Measurements from ENCODE around the gene IFITM2.
"Not testable (repeated sequence)": the region's sequence is repeated elsewhere in the genome, so short reads cannot be mapped to it uniquely, and the experiment has no call there.

Gene IFITM2

DNA sequence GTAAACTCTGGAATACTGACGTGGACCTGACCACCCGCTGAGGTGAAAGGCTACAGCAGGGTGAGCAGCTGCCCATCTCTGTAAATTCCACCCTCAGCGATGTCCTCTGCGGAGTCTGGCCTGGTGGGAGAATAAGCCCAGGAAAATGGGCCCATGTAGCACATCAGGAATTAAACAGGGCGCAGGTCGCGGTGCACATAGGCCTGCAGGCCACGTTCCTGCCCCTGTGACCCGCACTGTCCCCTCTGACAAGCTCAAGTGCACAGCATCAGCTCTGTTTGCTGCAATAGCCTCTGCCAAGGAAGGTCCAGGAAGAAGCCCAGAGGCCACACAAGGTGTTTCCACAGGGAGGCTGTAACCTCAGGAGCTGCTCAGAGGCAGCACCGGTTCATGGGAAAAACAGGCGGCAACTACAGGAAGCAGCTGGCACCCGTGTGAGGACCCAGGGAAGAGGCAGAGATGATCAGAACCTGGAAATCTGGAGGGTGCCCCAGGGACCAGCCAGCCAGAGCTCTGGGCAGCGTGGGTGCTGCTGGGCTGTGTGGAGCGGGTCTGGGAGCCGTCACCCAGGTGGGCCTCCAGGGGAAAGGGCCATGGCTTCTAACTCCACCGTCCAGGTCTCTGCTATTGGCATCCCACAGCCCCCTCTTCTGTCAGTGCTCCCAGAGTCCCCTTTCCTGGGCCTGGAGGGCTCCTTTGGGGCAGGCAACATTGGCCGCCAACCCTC lies 808 bp upstream of the IFITM2 start:
- Histone ChIP-seq H3K27me3 (ENCODE audit: insufficient read depth, low read length, poor library complexity, severe bottlenecking) (no peaks in the 10 kb centered on the region), H2AFZ (ENCODE audit: low read length) (no peak overlapping the region), H3K4me3 (ENCODE audit: low read length, poor library complexity, severe bottlenecking) (peak overlapping the region; percentile 98), H4K20me1 (ENCODE audit: insufficient read depth, low read length, poor library complexity, severe bottlenecking) (peaks cover 4% of the 10 kb centered on the region), H3K9me3 (ENCODE audit: insufficient read depth, low read depth, low read length) (no peaks in the 10 kb centered on the region), H3K4me2 (ENCODE audit: low read depth, low read length, poor library complexity, severe bottlenecking) (peak overlapping the region; percentile 89), H3K4me1 (ENCODE audit: insufficient read depth, low read length, poor library complexity, severe bottlenecking) (peaks cover 32% of the 10 kb centered on the region), H3K9me2 (replicated peaks; ENCODE audit: low read depth, low read length) (no peaks in the 10 kb centered on the region), H3F3A (ENCODE audit: low read depth) (peaks cover 4% of the 10 kb centered on the region; the same call in 1 of the 2 replicates), H3K79me2 (ENCODE audit: insufficient read depth, low read length) (peaks cover 49% of the 10 kb centered on the region), H3K36me3 (ENCODE audit: insufficient read depth, low read length) (no peaks in the 10 kb centered on the region), H3K9ac (ENCODE audit: low read depth, low read length, poor library complexity, severe bottlenecking) (peak overlapping the region; percentile 98)
- TF ChIP-seq, protein P1, sequence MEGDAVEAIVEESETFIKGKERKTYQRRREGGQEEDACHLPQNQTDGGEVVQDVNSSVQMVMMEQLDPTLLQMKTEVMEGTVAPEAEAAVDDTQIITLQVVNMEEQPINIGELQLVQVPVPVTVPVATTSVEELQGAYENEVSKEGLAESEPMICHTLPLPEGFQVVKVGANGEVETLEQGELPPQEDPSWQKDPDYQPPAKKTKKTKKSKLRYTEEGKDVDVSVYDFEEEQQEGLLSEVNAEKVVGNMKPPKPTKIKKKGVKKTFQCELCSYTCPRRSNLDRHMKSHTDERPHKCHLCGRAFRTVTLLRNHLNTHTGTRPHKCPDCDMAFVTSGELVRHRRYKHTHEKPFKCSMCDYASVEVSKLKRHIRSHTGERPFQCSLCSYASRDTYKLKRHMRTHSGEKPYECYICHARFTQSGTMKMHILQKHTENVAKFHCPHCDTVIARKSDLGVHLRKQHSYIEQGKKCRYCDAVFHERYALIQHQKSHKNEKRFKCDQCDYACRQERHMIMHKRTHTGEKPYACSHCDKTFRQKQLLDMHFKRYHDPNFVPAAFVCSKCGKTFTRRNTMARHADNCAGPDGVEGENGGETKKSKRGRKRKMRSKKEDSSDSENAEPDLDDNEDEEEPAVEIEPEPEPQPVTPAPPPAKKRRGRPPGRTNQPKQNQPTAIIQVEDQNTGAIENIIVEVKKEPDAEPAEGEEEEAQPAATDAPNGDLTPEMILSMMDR (conservative IDR thresholded peaks at IDR 0.05; ENCODE audit: low read length) = no peak
- TF ChIP-seq EZH2phosphoT487 (IDR thresholded peaks at IDR 0.05; ENCODE audit: borderline replicate concordance) = no peak

DNA sequence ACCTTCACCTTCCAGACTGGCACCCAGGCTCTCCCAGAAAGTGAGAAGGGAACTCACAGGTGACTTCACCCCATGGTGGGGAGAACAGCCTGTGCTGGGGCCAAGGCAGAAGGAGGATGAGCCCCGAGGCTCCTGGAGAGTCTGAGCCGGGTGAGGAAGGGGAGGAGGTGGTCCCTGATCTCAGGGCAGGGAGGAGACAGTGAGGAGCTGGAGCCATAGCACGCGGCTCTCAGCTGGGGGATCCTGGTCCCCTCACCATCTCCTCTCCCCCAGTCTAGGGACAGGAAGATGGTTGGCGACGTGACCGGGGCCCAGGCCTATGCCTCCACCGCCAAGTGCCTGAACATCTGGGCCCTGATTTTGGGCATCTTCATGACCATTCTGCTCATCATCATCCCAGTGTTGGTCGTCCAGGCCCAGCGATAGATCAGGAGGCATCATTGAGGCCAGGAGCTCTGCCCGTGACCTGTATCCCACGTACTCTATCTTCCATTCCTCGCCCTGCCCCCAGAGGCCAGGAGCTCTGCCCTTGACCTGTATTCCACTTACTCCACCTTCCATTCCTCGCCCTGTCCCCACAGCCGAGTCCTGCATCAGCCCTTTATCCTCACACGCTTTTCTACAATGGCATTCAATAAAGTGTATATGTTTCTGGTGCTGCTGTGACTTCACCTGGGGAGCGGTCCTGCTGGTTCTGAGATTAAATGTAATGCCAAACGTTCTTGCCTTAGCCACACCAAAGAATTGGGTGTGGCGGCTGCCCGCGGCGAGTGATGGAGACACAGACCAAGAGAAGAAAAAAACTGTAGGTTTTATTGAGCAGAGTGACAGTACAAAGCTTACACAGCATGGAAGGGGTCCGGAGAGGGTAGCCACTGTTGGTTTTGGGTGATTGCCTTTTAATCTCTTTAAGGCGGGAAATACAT lies 1.4 kb downstream of the IFITM2 start:
- H3K4me2 ChIP-seq (ENCODE audit: low read depth, low read length, poor library complexity, severe bottlenecking) = peak overlapping the region; percentile 89

DNA sequence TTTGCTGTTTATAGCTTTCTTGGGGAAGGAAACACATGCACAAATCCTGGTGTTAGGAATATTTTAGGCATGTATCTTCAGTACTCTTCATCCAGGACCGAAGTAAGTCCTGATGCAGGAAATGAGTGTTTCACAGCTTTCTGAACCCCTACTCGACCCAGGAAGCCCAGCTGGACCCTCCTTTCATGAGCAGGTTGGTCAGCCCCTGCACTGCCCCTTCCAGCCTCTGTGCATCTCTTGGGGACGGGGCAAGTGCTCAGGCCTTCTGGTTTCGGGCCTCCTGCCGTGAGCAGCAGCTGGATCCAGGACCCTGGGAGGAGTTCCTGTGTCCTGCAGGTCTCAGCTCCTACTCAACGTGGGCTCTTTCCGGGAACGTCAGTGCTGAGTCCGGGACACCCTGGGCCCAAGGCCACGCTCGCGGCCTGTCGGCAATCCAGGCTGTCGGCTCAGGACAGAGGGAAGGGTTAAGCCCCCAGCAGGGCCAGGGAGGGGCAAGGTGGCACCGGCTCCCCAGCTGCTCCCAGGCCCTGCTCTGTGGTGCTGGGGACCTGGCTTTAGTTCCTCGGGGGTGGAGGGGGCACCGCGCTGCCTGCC lies 2.5 kb downstream of the IFITM2 start:
- Histone ChIP-seq H3K79me2 (ENCODE audit: insufficient read depth, low read length) (peaks cover 82% of the 10 kb centered on the region), H4K20me1 (ENCODE audit: insufficient read depth, low read length, poor library complexity, severe bottlenecking) (peaks cover 18% of the 10 kb centered on the region), H3K27me3 (ENCODE audit: insufficient read depth, low read length, poor library complexity, severe bottlenecking) (peaks cover 11% of the 10 kb centered on the region), H3K9ac (ENCODE audit: low read depth, low read length, poor library complexity, severe bottlenecking) (peak overlapping the region; percentile 98), H3K4me3 (ENCODE audit: low read length, poor library complexity, severe bottlenecking) (peak overlapping the region; percentile 98), H3K4me2 (ENCODE audit: low read depth, low read length, poor library complexity, severe bottlenecking) (peak overlapping the region; percentile 89), H3K4me1 (ENCODE audit: insufficient read depth, low read length, poor library complexity, severe bottlenecking) (peaks cover 49% of the 10 kb centered on the region)
- H3K9me3 ChIP-seq (ENCODE audit: insufficient read depth, low read depth, low read length); H3K36me3 ChIP-seq (ENCODE audit: insufficient read depth, low read length); H2AFZ ChIP-seq (ENCODE audit: low read length); H3F3A ChIP-seq (ENCODE audit: low read depth); H3K9me2 ChIP-seq (replicated peaks; ENCODE audit: low read depth, low read length): not testable (repeated sequence)

More for the DNA sequence above, 1.4 kb downstream of the IFITM2 start:
- Histone ChIP-seq H3K4me1 (ENCODE audit: insufficient read depth, low read length, poor library complexity, severe bottlenecking) (peaks cover 50% of the 10 kb centered on the region), H3K79me2 (ENCODE audit: insufficient read depth, low read length) (peaks cover 71% of the 10 kb centered on the region), H3K9ac (ENCODE audit: low read depth, low read length, poor library complexity, severe bottlenecking) (peak overlapping the region; percentile 98), H3K4me3 (ENCODE audit: low read length, poor library complexity, severe bottlenecking) (peak overlapping the region; percentile 98)
- H3F3A ChIP-seq (ENCODE audit: low read depth); H3K9me2 ChIP-seq (replicated peaks; ENCODE audit: low read depth, low read length); H4K20me1 ChIP-seq (ENCODE audit: insufficient read depth, low read length, poor library complexity, severe bottlenecking); H3K27me3 ChIP-seq (ENCODE audit: insufficient read depth, low read length, poor library complexity, severe bottlenecking); H2AFZ ChIP-seq (ENCODE audit: low read length); H3K36me3 ChIP-seq (ENCODE audit: insufficient read depth, low read length); H3K9me3 ChIP-seq (ENCODE audit: insufficient read depth, low read depth, low read length): not testable (repeated sequence)

DNA sequence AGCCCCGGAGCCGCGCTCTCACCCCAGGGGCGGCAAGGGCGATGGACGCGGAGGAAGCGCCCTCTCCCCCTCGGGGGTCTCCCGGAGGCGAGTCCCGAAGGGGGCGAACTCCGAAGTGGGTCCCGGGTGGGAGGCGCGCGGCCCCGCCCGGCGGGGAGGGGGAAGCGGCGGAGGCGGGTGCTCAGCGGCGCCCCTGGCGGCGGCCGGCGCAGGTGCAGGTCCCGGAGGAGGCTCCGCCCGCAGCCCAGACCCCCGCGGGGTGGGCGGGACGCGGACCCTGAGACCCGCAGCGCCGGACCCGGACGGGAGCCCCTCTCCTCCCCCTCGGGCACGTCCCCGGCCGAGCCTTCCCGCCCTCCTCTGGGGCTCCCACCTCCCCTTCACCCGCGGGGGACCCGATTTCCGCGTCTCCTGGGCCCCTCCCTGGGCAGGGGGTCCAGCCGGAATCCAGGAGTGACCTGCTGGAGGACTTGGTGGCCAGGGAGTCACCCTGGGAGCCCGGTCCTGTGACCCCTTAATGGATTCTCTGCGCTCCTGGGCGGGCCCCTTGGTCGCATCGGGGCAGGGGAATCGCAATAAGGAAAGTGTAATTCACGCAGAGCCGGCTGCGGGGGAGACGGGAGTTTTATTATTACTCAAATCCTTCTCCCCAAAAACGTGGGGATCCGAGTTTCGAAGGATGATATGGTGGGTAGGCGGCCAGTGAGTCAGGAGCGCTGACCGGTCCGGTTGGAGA lies 3.6 kb downstream of the IFITM2 start:
- H3K4me3 ChIP-seq (ENCODE audit: low read length, poor library complexity, severe bottlenecking) = peak overlapping the region; percentile 100
- peaks cover 38% of the 10 kb centered on the region for H3K4me1 ChIP-seq (ENCODE audit: insufficient read depth, low read length, poor library complexity, severe bottlenecking)
- peaks cover 84% of the 10 kb centered on the region for H3K79me2 ChIP-seq (ENCODE audit: insufficient read depth, low read length)
- peak overlapping the region; percentile 100 for H3K9ac ChIP-seq (ENCODE audit: low read depth, low read length, poor library complexity, severe bottlenecking)
- H2AFZ ChIP-seq (ENCODE audit: low read length); H3K9me3 ChIP-seq (ENCODE audit: insufficient read depth, low read depth, low read length); H3F3A ChIP-seq (ENCODE audit: low read depth); H3K9me2 ChIP-seq (replicated peaks; ENCODE audit: low read depth, low read length): not testable (repeated sequence)
- H3K27me3 ChIP-seq (ENCODE audit: insufficient read depth, low read length, poor library complexity, severe bottlenecking) = peaks cover 22% of the 10 kb centered on the region
- peaks cover 15% of the 10 kb centered on the region for H3K36me3 ChIP-seq (ENCODE audit: insufficient read depth, low read length)
- H4K20me1 ChIP-seq (ENCODE audit: insufficient read depth, low read length, poor library complexity, severe bottlenecking) = peaks cover 29% of the 10 kb centered on the region
- H3K4me2 ChIP-seq (ENCODE audit: low read depth, low read length, poor library complexity, severe bottlenecking) = peak overlapping the region; percentile 93
